Esophagus muscularis mucosa (tissue), 4 donors: ENCODE data around the gene FAM53A. TPM values are rescaled to one million over a fixed set of nuclear protein-coding genes. Genes with fewer than 3 reads are reported as not detected.
A peak's percentile ranks its signal among the peaks of the same experiment; 100 is the strongest.

Source experiments
- DNase-seq: peaks from one replicate; pipeline ENCODE4 v3.0.0-alpha.2; 2017; ENCODE audit errors: extremely low spot score
- H3K27ac ChIP-seq, 4 donors: fragments of 200-600 bp; sonication (generic); replicated peaks in 1 of 4; 1 replicate in 3 of 4; 2 replicates in 1 of 4; pipeline ENCODE4 v1.5.1; 2016 to 2019; ENCODE audit warnings: mild to moderate bottlenecking in 1 of 4
- H3K27me3 ChIP-seq, 4 donors: fragments of 200-600 bp; sonication (generic); one replicate each; pipeline versions ENCODE4 v1.5.1 to v1.6.0; 2016 to 2019
- H3K36me3 ChIP-seq, 4 donors: fragments of 200-600 bp; sonication (generic); one replicate each; pipeline ENCODE4 v1.5.1; 2016 to 2019
- H3K4me1 ChIP-seq, 4 donors: fragments of 200-600 bp; sonication (generic); one replicate each; pipeline ENCODE4 v1.5.1; 2016 to 2019
- H3K4me3 ChIP-seq, 4 donors: fragments of 200-600 bp; sonication (generic); 1 replicate in 2 of 4; 2 replicates in 2 of 4; pipeline ENCODE4 v1.5.1; 2016 to 2019; ENCODE audit warnings: mild to moderate bottlenecking in 4 of 4, moderate library complexity in 1 of 4
- H3K9me3 ChIP-seq, 4 donors: fragments of 200-600 bp; sonication (generic); 1 replicate in 3 of 4; 2 replicates in 1 of 4; pipeline ENCODE4 v1.5.1; 2016 to 2019
- EP300 ChIP-seq: sonication (generic); formaldehyde crosslinking; IDR thresholded peaks from one replicate; pipeline ENCODE4 v1.6.1; 2017; ENCODE audit warnings: antibody characterized with exemption
- POLR2A ChIP-seq: fragments of 450-650 bp; IDR thresholded peaks from one replicate; pipeline ENCODE4 v1.6.1; 2017; ENCODE audit warnings: antibody characterized with exemption, moderate library complexity, mild to moderate bottlenecking, low read depth
- POLR2AphosphoS5 ChIP-seq, 2 donors: sonication (generic); formaldehyde crosslinking; IDR thresholded peaks; one replicate each; pipeline ENCODE4 v1.6.1; 2017; ENCODE audit warnings: antibody characterized with exemption in 2 of 2
- WGBS: methylation state at CpG from one replicate; pipeline ENCODE4 v1.1.5; 2018; 5-methylcytosine and 5-hydroxymethylcytosine counted together
- intact Hi-C: fragments of 100-400 bp; cut with DNase I; formaldehyde crosslinking; loops from one replicate; pipeline ENCODE4 v1.15.1; 2023
- total RNA-seq, 4 donors: library from RNA; depleted of rRNA; stranded (reverse); fragments of >200 nt; gene quantifications; one replicate each; pipeline versions ENCODE4 v1.1.0 to v1.2.1, GENCODE V29; 2016
- TF ChIP-seq, protein P1 (sequence below), 3 experiments: fragments of 200-600 bp in 2 of 3; fragments of 450-650 bp in 1 of 3; sonication (generic) in 2 of 3; IDR thresholded peaks; one replicate each; pipeline ENCODE4 v1.5.1; 2017 to 2019; ENCODE audit warnings: antibody characterized with exemption in 3 of 3, mild to moderate bottlenecking in 2 of 3, moderate library complexity in 1 of 3

The FAM53A gene
- total RNA-seq, 4 donors from 2014 or later, result 5.2 to 13.3 (median 8.9) TPM

DNA sequence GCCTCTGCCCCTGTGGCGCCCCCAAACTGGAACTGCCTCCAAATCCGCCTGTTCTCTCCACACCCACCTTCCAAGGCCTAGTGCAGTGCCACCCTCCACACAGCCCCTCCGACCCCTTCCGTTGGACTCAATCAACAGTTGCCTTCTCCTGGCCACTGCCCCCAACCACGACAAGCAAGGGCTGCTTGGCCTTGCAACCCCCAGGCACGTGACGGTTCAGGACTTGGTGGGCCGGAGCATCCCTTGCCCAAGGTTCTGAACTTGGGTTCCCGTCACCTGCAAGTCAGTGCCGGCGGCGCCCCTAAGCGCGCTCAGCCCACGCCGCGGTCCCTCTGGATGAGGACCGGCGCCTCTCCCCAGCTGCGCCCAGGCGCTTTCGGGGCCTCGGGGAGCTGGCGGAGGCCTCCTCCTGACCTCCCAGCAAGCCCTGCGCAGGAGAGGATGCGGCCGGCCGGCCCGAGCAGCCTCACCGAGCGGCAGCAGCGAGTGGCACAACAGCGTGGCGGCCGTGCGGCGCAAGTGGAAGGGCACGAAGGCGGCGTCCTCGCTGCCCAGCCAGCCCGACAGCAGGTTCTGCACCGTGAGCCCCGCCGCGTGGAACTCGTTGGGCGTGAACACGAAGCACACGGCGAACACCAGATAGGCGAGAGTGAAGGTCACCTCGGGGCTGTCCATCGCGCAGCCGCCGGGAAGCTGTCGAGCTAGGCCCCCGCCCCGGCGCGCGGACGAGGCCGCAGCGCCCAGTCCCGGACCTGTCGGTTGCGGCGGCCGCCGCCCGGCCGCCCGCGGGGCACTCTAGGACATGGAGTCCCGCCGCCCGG lies 36.3 kb upstream of the FAM53A start:
- Histone ChIP-seq H3K4me1 (peaks cover 41 to 65% (median 53%) of the 10 kb centered on the region in 4 donors), H3K36me3 (peaks cover 20 to 47% (median 37%) of the 10 kb centered on the region in 4 donors), H3K27me3 (no peaks in the 10 kb centered on the region), H3K27ac (peak overlapping the region; percentile 92 to 99 (median 96)), H3K9me3 (no peaks in the 10 kb centered on the region), H3K4me3 (peak overlapping the region; percentile 74 to 96 (median 84))
- no peak for DNase-seq
- 4% methylated on average over 10 of the region's 79 CpGs for WGBS
- intact Hi-C loops, result loop anchor here (10.0 kb wide), 1 partner anchor 366 kb away; no protein-coding TSS in a partner anchor
- TF ChIP-seq POLR2AphosphoS5 (IDR thresholded peaks at IDR 0.05), result peak; percentile 4 to 66
- TF ChIP-seq, protein P1, sequence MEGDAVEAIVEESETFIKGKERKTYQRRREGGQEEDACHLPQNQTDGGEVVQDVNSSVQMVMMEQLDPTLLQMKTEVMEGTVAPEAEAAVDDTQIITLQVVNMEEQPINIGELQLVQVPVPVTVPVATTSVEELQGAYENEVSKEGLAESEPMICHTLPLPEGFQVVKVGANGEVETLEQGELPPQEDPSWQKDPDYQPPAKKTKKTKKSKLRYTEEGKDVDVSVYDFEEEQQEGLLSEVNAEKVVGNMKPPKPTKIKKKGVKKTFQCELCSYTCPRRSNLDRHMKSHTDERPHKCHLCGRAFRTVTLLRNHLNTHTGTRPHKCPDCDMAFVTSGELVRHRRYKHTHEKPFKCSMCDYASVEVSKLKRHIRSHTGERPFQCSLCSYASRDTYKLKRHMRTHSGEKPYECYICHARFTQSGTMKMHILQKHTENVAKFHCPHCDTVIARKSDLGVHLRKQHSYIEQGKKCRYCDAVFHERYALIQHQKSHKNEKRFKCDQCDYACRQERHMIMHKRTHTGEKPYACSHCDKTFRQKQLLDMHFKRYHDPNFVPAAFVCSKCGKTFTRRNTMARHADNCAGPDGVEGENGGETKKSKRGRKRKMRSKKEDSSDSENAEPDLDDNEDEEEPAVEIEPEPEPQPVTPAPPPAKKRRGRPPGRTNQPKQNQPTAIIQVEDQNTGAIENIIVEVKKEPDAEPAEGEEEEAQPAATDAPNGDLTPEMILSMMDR (IDR thresholded peaks at IDR 0.05), result no peak

DNA sequence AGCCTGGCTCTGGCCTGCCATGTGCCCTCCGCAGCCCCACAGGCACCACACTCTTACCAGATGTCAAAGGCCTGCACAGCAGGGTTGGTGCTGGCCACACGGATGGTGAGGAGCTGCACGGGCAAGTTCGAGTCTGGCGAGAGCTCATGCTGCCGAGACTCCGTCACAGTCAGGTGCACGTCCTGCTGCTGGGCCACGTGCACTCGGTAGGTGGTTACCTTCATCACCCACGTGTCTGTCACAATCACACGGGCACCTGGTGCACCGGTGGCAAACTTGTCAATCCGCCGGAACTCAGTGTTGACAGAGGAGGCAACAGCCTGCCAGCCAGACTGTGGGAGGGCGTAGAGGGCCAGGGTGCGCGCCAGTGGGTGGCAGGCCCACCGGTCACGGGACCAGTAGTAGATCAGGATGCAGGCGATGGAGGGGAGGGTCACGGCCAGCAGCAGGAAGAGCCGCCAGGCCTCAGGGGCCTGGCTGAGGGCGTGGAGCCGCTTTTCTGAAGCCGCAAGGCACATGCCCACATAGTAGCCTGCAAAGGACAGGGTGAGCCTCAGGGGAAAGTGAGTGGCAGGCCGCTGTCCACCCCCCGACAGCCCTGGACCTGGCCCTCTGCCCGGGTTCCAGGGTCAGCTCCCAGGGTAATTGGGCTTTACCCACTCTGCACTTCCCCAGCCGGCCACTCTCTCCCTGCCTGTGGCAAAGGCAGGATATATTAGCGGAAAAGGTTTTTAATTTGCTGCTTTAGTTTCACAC lies 34.2 kb upstream of the FAM53A start:
- peak overlapping the region in 3 of 4 donors; percentile 4 to 98 (median 43) for H3K27ac ChIP-seq
- intact Hi-C loops, result no loop called here
- no peak for DNase-seq
- H3K27me3 ChIP-seq, result no peaks in the 10 kb centered on the region
- H3K9me3 ChIP-seq, result no peaks in the 10 kb centered on the region
- no peak for TF ChIP-seq EP300
- no peak for TF ChIP-seq POLR2A
- TF ChIP-seq, protein P1 (IDR thresholded peaks at IDR 0.05), result no peak
- no peak for TF ChIP-seq POLR2AphosphoS5 (IDR thresholded peaks at IDR 0.05)
- WGBS, result 72% methylated on average over 11 of the region's 31 CpGs
- H3K4me1 ChIP-seq, result peaks cover 45 to 84% (median 72%) of the 10 kb centered on the region in 4 donors
- H3K36me3 ChIP-seq, result peaks cover 20 to 35% (median 27%) of the 10 kb centered on the region in 4 donors
- H3K4me3 ChIP-seq, result no peak overlapping the region

DNA sequence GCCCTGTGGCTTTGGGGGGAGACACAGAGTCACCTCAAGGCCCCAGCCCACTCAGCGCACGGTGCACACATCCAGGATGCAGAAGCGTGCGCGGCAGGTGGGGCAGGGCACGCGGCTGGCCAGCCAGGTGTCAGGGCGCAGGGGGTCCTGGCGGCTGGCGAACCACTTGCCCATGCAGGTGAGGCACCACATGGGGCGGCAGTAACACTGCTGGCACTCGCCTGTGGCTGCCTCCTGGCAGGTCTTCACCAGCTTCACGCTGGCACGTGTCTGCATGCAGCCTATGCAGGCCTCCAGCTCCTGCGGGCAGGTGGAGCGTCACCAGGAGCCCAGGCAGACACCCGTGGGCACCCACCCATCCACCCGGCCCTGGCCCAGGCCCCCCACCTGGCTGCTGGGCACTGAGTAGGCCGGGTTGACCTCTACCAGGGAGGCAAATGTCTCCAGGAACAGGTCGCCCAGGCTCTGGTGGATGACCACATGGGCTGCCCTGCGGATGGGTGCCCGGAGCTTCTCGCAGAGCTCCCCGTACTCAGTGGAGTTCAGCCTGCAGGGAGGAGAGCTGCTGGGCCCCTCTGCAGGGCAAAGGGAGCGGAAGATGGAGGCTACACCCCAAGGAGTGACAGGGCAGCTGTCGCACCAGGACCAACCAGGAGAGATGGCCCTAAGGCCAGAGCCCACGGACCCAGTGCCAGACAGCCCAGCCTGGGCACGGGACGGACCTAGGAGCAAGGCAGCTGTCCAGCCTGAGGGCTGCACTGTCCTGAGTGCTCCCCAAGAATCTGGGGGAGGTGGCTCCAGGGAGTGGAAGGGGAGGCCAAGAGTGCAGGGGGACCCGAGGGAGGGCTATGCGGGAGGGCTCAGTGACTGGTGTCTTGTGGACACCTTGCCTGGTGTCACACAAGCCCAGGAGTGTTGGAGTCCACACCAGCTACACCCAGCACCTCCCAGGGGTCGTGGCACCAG lies 33.3 kb upstream of the FAM53A start:
- DNase-seq, result no peak

More for the DNA sequence above, 33.3 kb upstream of the FAM53A start:
- TF ChIP-seq POLR2A, result no peak
- no peak for TF ChIP-seq EP300
- no peak for TF ChIP-seq POLR2AphosphoS5 (IDR thresholded peaks at IDR 0.05)
- TF ChIP-seq, protein P1 (IDR thresholded peaks at IDR 0.05), result no peak
- no peaks in the 10 kb centered on the region for H3K9me3 ChIP-seq
- no peaks in the 10 kb centered on the region for H3K27me3 ChIP-seq
- H3K36me3 ChIP-seq, result peaks cover 20 to 35% (median 27%) of the 10 kb centered on the region in 4 donors
- peak overlapping the region in 1 of 4 donors; percentile 10 for H3K27ac ChIP-seq
- intact Hi-C loops, result no loop called here
- no peak overlapping the region for H3K4me3 ChIP-seq
- H3K4me1 ChIP-seq, result peaks cover 45 to 84% (median 71%) of the 10 kb centered on the region in 4 donors
- 85% methylated on average over 11 of the region's 32 CpGs for WGBS
